ENCODE results near the gene CLEC2D. TPM values are rescaled to one million over a fixed set of nuclear protein-coding genes. Genes with fewer than 3 reads are reported as not detected.
A peak's percentile ranks its signal among the peaks of the same experiment; 100 is the strongest.

CLEC2D gene
- total RNA-seq, 2 donors from 2014 or later = 3.3 to 6.8 TPM

DNA sequence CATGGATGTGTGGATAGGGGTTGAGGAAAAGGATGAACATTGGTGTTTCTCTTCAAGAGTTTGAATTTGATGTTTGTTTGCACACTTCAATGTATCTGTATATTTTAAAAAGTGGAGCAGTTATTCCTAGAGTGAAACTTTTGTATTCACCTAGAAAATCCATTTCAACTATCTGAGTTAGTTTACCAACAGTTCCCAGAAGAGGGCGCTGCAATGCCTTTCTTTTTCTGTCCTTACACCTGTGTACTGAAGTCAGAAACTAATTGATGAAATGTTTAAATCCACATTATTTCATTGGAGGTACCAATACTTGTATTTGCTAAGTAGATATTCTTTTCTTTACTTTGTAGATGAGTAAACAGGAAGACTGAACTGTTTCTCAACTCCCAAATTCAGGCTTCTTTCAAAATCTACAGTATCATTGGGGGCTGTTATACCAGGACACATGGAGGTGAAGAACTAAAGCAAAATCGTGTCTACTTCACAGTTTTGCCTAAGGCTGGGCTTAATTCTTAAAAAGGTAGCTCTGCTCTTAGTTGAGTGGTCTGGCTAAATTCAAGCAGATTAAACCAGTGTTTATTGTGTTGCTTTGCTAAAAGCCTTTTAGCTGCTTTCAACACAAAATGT, 35.2 kb upstream of the CLEC2D start:
- H3K36me3 ChIP-seq = no peaks in the 10 kb centered on the region
- intact Hi-C loops (cut with DNase I) = loop anchor here (2.0 kb wide), 1 partner anchor 73 kb away; no protein-coding TSS in a partner anchor

GRCh38 chr12:9634969-9635754, 34.4 kb upstream of the CLEC2D start:
- TF ChIP-seq, protein P1, sequence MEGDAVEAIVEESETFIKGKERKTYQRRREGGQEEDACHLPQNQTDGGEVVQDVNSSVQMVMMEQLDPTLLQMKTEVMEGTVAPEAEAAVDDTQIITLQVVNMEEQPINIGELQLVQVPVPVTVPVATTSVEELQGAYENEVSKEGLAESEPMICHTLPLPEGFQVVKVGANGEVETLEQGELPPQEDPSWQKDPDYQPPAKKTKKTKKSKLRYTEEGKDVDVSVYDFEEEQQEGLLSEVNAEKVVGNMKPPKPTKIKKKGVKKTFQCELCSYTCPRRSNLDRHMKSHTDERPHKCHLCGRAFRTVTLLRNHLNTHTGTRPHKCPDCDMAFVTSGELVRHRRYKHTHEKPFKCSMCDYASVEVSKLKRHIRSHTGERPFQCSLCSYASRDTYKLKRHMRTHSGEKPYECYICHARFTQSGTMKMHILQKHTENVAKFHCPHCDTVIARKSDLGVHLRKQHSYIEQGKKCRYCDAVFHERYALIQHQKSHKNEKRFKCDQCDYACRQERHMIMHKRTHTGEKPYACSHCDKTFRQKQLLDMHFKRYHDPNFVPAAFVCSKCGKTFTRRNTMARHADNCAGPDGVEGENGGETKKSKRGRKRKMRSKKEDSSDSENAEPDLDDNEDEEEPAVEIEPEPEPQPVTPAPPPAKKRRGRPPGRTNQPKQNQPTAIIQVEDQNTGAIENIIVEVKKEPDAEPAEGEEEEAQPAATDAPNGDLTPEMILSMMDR (IDR thresholded peaks at IDR 0.05) = no peak
- H3K4me1 ChIP-seq = no peaks in the 10 kb centered on the region
- H3K9me3 ChIP-seq = no peaks in the 10 kb centered on the region
- H3K9ac ChIP-seq (ENCODE audit: low read depth in 2 of 2, low read length in 2 of 2) = no peak overlapping the region
- no peak overlapping the region for H3K4me3 ChIP-seq
- H3K36me3 ChIP-seq = no peaks in the 10 kb centered on the region
- H3K27ac ChIP-seq = no peak overlapping the region
- DNase-seq = no peak
- H3K27me3 ChIP-seq = no peaks in the 10 kb centered on the region
- intact Hi-C loops (cut with DNase I) = loop anchor here (2.0 kb wide), 1 partner anchor 72 kb away; no protein-coding TSS in a partner anchor

More for the DNA sequence above, 35.2 kb upstream of the CLEC2D start:
- Histone ChIP-seq H3K9ac (ENCODE audit: low read depth in 2 of 2, low read length in 2 of 2) (no peak overlapping the region), H3K27me3 (no peaks in the 10 kb centered on the region), H3K4me1 (no peaks in the 10 kb centered on the region), H3K4me3 (no peak overlapping the region), H3K9me3 (no peaks in the 10 kb centered on the region), H3K27ac (no peak overlapping the region)
- peak; percentile 75 for DNase-seq
- TF ChIP-seq, protein P1 (IDR thresholded peaks at IDR 0.05) = peak; percentile 78

GRCh38 chr12:9636150-9636850, 33.2 kb upstream of the CLEC2D start:
- intact Hi-C loops (cut with DNase I) = no loop called here
- TF ChIP-seq, protein P1 (IDR thresholded peaks at IDR 0.05) = no peak
- Histone ChIP-seq H3K4me1 (no peaks in the 10 kb centered on the region), H3K27ac (no peak overlapping the region), H3K36me3 (no peaks in the 10 kb centered on the region), H3K27me3 (no peaks in the 10 kb centered on the region), H3K4me3 (no peak overlapping the region), H3K9ac (ENCODE audit: low read depth in 2 of 2, low read length in 2 of 2) (no peak overlapping the region), H3K9me3 (no peaks in the 10 kb centered on the region)
- no peak for DNase-seq

DNA sequence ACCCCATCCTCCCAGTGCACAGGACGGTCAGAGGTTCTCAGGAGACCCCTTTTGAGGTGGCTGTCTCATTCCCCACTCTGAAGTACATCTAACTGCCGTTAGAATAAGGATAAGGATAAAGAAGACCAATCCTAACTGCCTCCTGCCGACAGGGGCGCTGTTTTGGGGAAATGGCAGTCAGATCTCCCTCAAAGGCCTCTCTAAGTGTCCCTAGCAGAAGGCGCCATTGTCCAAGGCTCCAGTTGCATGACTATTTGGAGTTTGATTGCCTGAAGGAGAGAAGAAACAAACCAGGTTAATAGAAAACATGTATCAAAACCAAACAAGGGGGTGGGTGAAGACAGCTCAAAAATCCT, 32.7 kb upstream of the CLEC2D start:
- intact Hi-C loops (cut with DNase I) = no loop called here
- H3K4me1 ChIP-seq = no peaks in the 10 kb centered on the region
- H3K36me3 ChIP-seq = no peaks in the 10 kb centered on the region
- no peak for DNase-seq
- H3K4me3 ChIP-seq = no peak overlapping the region
- no peak overlapping the region for H3K9ac ChIP-seq (ENCODE audit: low read depth in 2 of 2, low read length in 2 of 2)
- H3K27me3 ChIP-seq = no peaks in the 10 kb centered on the region
- TF ChIP-seq, protein P1 (IDR thresholded peaks at IDR 0.05) = no peak
- H3K9me3 ChIP-seq = no peaks in the 10 kb centered on the region
- H3K27ac ChIP-seq = no peak overlapping the region

GRCh38 chr12:9640024-9640423, 29.5 kb upstream of the CLEC2D start:
- Histone ChIP-seq H3K27ac (no peak overlapping the region), H3K9me3 (no peaks in the 10 kb centered on the region), H3K4me3 (no peak overlapping the region), H3K27me3 (no peaks in the 10 kb centered on the region), H3K9ac (ENCODE audit: low read depth in 2 of 2, low read length in 2 of 2) (no peak overlapping the region), H3K36me3 (no peaks in the 10 kb centered on the region), H3K4me1 (no peaks in the 10 kb centered on the region)
- intact Hi-C loops (cut with DNase I) = no loop called here
- no peak for DNase-seq
- TF ChIP-seq, protein P1 (IDR thresholded peaks at IDR 0.05) = no peak
